Activated T-helper 2 cell treated with anti-CD3 and anti-CD28 coated beads, Interferon-gamma antibody, Interleukin-2, Interleukin-4, amounts not matched to agents 10 μg/mL and 5 μg/mL and 100 μg/mL, durations not matched to agents 14 hours and 24 hours and 36 hours (primary cell): ENCODE results near the gene AGPS. TPM values are rescaled to one million over a fixed set of nuclear protein-coding genes. Genes with fewer than 3 reads are reported as not detected.
"Not testable (repeated sequence)": the region's sequence is repeated elsewhere in the genome, so short reads cannot be mapped to it uniquely, and the experiment has no call there.

Experiments
- DNase-seq: peaks from one replicate; pipeline ENCODE4 v3.0.0; 2021; ENCODE audit warnings: low spot score
- H3K27ac Mint-ChIP-seq: one replicate; pipeline ENCODE4 v1.8.0; 2021; ENCODE audit warnings: mixed read lengths
- H3K27me3 Mint-ChIP-seq: one replicate; pipeline ENCODE4 v1.8.0; 2021; ENCODE audit warnings: low read depth, mixed read lengths
- H3K36me3 Mint-ChIP-seq: one replicate; pipeline ENCODE4 v1.8.0; 2021; ENCODE audit warnings: low read depth, mixed read lengths
- H3K4me1 Mint-ChIP-seq: one replicate; pipeline ENCODE4 v1.8.0; 2021; ENCODE audit warnings: low read depth, mixed read lengths
- H3K4me3 Mint-ChIP-seq: one replicate; pipeline ENCODE4 v1.8.0; 2021; ENCODE audit warnings: low read depth, mild to moderate bottlenecking, moderate library complexity, mixed read lengths
- H3K9me3 Mint-ChIP-seq: one replicate; pipeline ENCODE4 v1.8.0; 2021; ENCODE audit warnings: mixed read lengths
- intact Hi-C: fragments of 100-400 bp; cut with micrococcal nuclease; formaldehyde crosslinking; loops from one replicate; pipeline ENCODE4 v1.15.1; 2023
- total RNA-seq: library from RNA; stranded (reverse); gene quantifications from 2 replicates; pipeline ENCODE4 v1.2.3, GENCODE V29; 2022

Gene AGPS
- total RNA-seq, 1 donor from 2014 or later: 70.4 TPM

DNA sequence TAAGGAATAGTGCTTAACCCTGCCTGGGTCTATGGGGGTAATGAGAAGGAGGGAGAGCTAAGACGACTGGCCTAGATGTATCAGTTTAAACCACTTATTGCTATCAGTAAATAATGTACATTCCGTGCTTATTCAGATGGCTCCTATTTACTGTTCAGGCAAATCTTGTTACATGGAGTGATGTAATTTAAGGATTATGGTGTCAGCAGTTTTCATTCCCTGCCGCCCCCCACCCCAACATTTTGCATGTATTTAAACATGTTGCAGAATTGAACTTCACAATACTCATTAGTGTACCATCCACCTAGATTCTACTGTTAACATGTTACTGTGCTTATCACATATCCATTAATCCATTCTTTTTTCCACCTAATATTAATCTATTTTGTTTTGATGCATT lies 11.7 kb downstream of the AGPS start:
- Mint-ChIP-seq H3K9me3 (peaks cover under 1% of the 10 kb centered on the region), H3K4me3 (no peak overlapping the region), H3K4me1 (peaks cover 32% of the 10 kb centered on the region), H3K27me3 (no peaks in the 10 kb centered on the region), H3K27ac (no peak overlapping the region), H3K36me3 (peaks cover 33% of the 10 kb centered on the region)
- no peak for DNase-seq
- intact Hi-C loops: no loop called here

DNA sequence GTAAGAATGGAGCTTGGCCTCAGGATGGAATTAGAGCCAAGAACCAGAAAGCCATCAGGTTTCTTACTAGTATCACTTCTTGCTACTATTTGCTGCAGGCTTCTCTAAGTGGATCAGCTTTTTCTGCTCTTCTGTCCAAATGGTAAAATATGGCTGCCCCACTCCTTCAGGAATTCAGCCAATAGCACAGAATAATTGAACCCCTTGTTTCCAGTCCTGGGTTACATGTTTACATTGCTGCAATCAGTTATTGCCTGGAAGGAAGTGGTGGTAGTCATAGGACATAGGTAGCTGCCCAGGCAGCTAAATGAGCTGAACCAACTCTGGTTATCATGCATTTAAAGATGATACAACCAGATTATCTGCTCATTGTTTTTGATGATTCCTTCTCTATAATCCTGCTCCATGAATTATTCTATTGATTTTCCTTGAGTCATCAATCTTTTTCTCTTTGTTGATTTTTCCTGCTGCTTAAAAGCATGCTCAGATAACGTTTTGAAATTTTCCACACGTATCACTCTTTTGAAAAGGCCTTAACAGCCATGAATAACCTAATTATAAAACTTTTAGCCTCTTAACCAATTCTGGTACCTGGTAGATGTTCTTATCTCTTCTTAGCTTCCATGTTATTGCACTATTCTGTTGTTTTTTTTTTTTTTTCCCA lies 12.6 kb downstream of the AGPS start:
- peaks cover 37% of the 10 kb centered on the region for H3K36me3 Mint-ChIP-seq

DNA sequence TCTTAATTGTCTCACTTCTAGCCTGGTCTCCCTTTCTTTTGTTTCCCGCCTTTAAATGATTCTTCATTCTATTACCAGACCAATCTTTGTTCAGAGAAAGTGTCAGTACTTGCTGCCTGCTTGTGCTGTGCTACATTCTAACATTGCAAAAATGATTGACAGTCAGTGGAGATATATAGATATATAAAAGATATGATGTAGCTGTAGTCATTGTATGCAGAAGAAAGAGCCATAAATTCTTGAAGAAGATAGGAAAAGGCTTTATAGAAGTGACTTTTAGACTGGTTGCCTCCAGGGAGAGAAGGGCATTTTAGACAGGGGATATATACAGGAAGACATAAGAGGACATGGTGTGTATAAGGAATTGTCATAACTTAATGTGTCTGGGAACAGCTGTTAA lies 13.6 kb downstream of the AGPS start:
- H3K27me3 Mint-ChIP-seq: no peaks in the 10 kb centered on the region
- H3K4me3 Mint-ChIP-seq: no peak overlapping the region
- H3K27ac Mint-ChIP-seq: no peak overlapping the region
- H3K9me3 Mint-ChIP-seq: peaks cover 5% of the 10 kb centered on the region
- H3K36me3 Mint-ChIP-seq: peaks cover 39% of the 10 kb centered on the region
- no peak for DNase-seq
- intact Hi-C loops: no loop called here
- peaks cover 21% of the 10 kb centered on the region for H3K4me1 Mint-ChIP-seq

More for the DNA sequence above, 12.6 kb downstream of the AGPS start:
- Mint-ChIP-seq H3K4me1 (peaks cover 26% of the 10 kb centered on the region), H3K27me3 (no peaks in the 10 kb centered on the region), H3K4me3 (no peak overlapping the region), H3K27ac (no peak overlapping the region), H3K9me3 (peaks cover 5% of the 10 kb centered on the region)
- no peak for DNase-seq
- intact Hi-C loops: no loop called here

DNA sequence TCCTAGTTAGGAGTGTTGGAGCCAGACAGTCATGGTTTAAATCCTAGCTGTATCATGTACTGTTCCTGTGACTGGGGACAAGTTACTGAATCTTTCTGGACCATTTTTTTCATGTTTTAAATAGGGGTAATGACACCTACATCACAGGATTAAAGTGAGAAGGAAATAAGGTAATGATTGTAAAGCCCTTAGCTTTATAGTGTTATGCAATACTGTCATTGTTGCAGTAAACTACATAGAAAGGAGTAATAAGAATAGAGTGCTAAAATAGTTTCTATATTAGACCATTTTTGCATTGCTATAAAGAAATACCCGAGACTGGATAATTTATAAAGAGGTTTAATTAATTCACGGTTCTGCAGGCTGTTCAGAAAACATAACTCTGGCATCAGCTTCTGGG lies 14.5 kb downstream of the AGPS start:
- intact Hi-C loops: no loop called here
- H3K4me3 Mint-ChIP-seq: no peak overlapping the region
- peaks cover 46% of the 10 kb centered on the region for H3K36me3 Mint-ChIP-seq
- H3K27me3 Mint-ChIP-seq: no peaks in the 10 kb centered on the region
- H3K4me1 Mint-ChIP-seq: peaks cover 24% of the 10 kb centered on the region
- DNase-seq: no peak
- peaks cover 5% of the 10 kb centered on the region for H3K9me3 Mint-ChIP-seq
- no peak overlapping the region for H3K27ac Mint-ChIP-seq

DNA sequence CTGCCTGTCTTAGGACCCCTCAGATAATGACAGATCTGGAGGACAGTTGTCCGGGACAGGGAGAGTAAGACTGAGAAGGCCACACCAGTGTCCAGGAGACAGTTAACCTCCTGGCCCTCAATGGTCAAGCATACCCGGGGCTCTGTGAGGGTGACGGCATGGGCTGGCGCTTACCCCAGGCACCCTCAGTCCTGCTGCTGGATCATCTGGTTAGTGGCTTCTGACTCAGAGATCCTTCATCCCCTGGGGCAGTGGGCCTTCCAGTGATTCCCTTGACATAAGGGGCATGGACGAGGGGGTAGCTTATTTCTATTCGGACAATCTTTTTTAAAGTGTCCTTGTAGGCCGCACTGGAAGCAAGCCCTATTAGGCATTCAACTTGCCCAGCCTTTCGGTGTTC lies 18.1 kb downstream of the AGPS start:
- not testable (repeated sequence) for DNase-seq, H3K27me3 Mint-ChIP-seq, H3K4me3 Mint-ChIP-seq, H3K9me3 Mint-ChIP-seq, H3K27ac Mint-ChIP-seq
- Mint-ChIP-seq H3K4me1 (peaks cover 31% of the 10 kb centered on the region), H3K36me3 (peaks cover 42% of the 10 kb centered on the region)
- intact Hi-C loops: loop anchor here (10.0 kb wide), 1 partner anchor 314 kb away; no protein-coding TSS in a partner anchor

DNA sequence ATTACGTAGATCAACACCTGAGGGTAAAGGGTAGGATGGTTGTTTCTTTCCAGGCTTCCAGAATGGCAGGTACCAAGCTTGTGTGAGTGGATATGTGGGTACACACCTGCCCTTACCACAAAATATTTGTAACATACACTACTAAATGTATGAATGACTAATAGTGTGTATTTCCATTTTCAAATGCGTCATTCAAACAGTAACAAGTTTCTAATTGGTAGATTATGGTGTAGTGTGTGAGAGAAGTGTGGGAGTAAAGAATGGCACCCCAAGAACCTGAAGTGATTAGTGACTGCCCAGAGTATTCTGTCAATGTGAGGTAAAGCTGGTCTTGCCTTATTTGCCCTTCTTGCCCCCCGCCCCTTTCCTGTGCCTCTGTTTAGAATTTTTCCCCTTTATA lies 21.1 kb downstream of the AGPS start:
- Mint-ChIP-seq H3K4me3 (no peak overlapping the region), H3K27ac (no peak overlapping the region), H3K27me3 (no peaks in the 10 kb centered on the region), H3K4me1 (peaks cover 26% of the 10 kb centered on the region), H3K36me3 (peaks cover 23% of the 10 kb centered on the region), H3K9me3 (peaks cover 5% of the 10 kb centered on the region)
- intact Hi-C loops: loop anchor here (10.0 kb wide), 1 partner anchor 311 kb away; no protein-coding TSS in a partner anchor
- DNase-seq: no peak

DNA sequence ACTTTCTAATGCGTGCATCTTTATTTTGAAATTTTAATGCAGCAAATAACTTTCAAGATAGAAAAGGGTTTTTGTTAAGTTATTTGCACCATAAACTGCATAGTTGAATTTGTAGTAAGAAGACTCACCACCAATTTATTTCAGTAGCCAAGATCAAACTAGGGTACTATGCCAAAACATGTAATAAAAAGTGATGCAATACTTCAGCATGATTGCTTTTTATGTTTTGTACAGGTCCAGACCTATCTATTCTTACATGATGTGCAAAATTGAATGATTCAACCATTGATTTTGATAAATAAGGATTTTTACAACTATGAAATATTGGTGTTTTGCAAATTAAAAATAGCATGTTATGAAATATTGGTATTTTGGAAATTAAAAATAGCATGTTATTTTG lies 26.7 kb downstream of the AGPS start:
- intact Hi-C loops: loop anchor here (10.0 kb wide), 1 partner anchor 306 kb away; no protein-coding TSS in a partner anchor
- H3K36me3 Mint-ChIP-seq: peaks cover 21% of the 10 kb centered on the region
- H3K4me3 Mint-ChIP-seq: no peak overlapping the region
- no peak overlapping the region for H3K27ac Mint-ChIP-seq
- peaks cover 28% of the 10 kb centered on the region for H3K4me1 Mint-ChIP-seq
- H3K9me3 Mint-ChIP-seq: no peaks in the 10 kb centered on the region
- H3K27me3 Mint-ChIP-seq: no peaks in the 10 kb centered on the region
- DNase-seq: no peak

DNA sequence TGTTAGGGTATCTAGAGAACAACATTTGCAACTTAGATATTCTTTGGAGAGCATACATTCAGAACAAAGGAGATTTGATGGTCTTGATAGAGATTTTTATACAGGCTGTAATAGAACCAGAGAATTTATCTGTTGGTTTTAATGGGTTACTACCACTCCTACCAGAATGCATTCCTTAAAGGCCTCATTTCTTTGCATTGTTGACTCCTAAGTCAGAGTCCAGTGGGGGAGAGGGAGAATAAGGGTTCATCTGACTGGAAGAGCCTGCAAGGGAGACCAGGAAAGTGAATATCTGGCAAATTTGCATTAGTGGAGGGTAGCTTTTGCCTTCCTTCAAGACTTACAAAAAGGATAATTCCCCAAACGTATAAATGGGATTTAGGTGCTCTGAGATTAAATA lies 29.7 kb downstream of the AGPS start:
- peaks cover 45% of the 10 kb centered on the region for H3K36me3 Mint-ChIP-seq
- H3K9me3 Mint-ChIP-seq: peaks cover 26% of the 10 kb centered on the region
- H3K27ac Mint-ChIP-seq: no peak overlapping the region
- no peak for DNase-seq
- intact Hi-C loops: no loop called here
- no peaks in the 10 kb centered on the region for H3K27me3 Mint-ChIP-seq
- peaks cover 20% of the 10 kb centered on the region for H3K4me1 Mint-ChIP-seq
- no peak overlapping the region for H3K4me3 Mint-ChIP-seq

DNA sequence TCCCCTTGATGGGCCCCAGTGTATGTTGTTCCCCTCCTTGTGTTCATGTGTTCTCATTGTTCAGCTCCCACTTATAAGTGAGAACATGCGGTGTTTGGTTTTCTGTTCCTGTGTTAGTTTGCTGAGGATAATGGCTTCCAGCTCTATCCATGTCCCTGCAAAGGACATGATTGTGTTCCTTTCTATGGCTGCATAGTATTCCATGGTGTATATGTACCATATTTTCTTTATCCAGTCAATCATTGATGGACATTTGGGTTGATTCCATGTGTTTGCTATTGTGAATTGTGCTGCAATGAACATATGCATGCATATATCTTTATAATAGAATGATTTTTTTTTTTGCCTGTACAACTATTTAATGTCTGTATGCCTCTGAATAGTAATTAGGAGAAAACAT lies 31.5 kb downstream of the AGPS start:
- H3K9me3 Mint-ChIP-seq: peaks cover 44% of the 10 kb centered on the region
- H3K27ac Mint-ChIP-seq, intact Hi-C loops, DNase-seq, H3K27me3 Mint-ChIP-seq, H3K4me3 Mint-ChIP-seq: not testable (repeated sequence)
- peaks cover 16% of the 10 kb centered on the region for H3K4me1 Mint-ChIP-seq
- peaks cover 64% of the 10 kb centered on the region for H3K36me3 Mint-ChIP-seq

DNA sequence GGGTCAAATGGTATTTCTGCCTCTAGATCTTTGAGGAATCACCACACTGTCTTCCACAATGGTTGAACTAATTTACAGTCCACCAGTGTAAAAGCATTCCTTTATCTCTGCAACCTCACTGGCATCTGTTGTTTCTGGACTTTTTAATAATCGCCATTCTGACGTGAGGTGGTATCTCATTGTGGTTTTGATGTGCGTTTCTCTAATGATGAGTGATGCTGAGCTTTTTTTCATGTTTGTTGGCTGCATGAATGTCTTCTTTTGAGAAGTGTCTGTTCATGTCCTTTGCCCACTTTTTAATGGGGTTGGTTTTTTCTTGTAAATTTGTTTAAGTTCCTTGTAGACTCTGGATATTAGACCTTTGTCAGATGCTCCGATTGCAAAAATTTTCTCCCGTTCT lies 32.0 kb downstream of the AGPS start:
- H3K4me3 Mint-ChIP-seq, H3K27ac Mint-ChIP-seq, H3K27me3 Mint-ChIP-seq, intact Hi-C loops, DNase-seq: not testable (repeated sequence)
- peaks cover 48% of the 10 kb centered on the region for H3K9me3 Mint-ChIP-seq
- peaks cover 69% of the 10 kb centered on the region for H3K36me3 Mint-ChIP-seq
- peaks cover 11% of the 10 kb centered on the region for H3K4me1 Mint-ChIP-seq

DNA sequence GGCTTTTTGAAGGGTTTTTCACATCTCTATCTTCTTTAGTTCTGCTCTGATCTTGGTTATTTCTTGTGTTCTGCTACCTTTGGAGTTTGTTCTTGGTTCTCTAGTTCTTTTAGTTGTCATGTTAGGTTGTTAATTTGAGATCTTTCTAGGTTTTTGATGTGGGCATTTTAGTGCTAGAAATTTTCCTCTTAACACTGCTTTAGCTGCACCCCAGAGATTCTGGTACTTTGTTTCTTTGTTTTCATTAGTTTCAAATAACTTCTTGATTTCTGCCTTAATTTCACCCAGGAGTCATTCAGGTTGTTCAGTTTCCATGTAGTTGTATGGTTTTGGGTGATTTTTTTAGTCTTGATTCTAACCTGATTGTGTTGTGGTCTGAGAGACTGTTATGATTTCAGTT lies 34.7 kb downstream of the AGPS start:
- Mint-ChIP-seq H3K9me3 (peaks cover 67% of the 10 kb centered on the region), H3K27ac (no peak overlapping the region), H3K27me3 (no peaks in the 10 kb centered on the region), H3K4me3 (no peak overlapping the region), H3K36me3 (peaks cover 84% of the 10 kb centered on the region), H3K4me1 (peaks cover 6% of the 10 kb centered on the region)
- intact Hi-C loops: no loop called here
- no peak for DNase-seq

DNA sequence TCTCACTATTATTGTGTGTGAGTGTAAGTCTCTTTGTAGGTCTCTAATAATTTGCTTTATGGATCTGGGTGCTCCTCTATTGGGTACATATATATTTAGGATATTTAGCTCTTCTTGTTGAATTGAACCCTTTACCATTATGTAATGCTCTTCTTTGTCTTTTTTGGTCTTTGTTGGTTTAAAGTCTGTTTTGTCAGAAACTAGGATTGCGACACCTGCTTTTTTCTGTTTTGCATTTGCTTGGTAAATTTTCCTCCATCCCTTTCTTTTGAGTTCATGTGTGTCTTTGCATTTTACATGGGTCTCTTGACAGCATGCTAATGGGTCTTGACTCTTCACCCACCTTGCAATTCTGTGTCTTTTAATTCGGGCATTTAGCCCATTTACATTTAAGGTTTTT lies 35.4 kb downstream of the AGPS start:
- H3K9me3 Mint-ChIP-seq: peaks cover 74% of the 10 kb centered on the region
- H3K4me3 Mint-ChIP-seq, intact Hi-C loops: not testable (repeated sequence)

DNA sequence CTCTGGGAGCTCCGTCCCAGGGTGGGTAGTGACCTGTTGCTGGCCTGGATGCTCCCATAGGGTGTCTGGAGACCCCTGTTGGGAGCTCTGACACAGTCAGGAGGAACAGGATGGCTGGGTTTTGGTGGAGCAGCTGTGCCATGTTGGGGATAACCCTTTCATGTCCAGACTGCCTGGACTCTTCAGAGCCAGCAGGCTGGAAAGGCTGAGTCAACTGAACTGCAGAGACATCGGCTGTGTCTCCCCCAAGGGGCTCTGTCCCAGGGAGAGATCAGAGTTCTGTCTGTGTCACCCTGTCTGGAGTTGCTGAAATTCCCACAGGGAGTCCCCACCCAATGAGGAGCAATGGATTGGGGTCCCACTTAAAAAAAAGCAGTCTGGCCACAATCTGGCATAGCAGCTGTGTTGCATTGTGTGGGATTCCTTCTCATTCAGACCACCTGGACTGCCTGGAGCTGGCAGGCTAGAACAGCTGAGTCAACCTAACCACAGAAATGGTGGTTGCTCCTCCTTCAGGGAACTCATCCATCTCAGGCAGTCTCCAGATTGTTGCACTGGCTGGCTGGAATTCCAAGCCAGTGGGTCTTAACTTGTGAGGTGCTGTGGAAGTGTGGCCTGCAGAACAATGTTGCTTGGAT lies 37.2 kb downstream of the AGPS start:
- no peak overlapping the region for H3K27ac Mint-ChIP-seq
- H3K4me1 Mint-ChIP-seq: peaks cover 6% of the 10 kb centered on the region
- peaks cover 93% of the 10 kb centered on the region for H3K36me3 Mint-ChIP-seq
- H3K4me3 Mint-ChIP-seq: no peak overlapping the region
- intact Hi-C loops: no loop called here
- H3K9me3 Mint-ChIP-seq: peaks cover 83% of the 10 kb centered on the region
- no peak for DNase-seq
- H3K27me3 Mint-ChIP-seq: no peaks in the 10 kb centered on the region

More for the DNA sequence above, 35.4 kb downstream of the AGPS start:
- H3K27ac Mint-ChIP-seq, DNase-seq, H3K4me1 Mint-ChIP-seq, H3K27me3 Mint-ChIP-seq: not testable (repeated sequence)
- H3K36me3 Mint-ChIP-seq: peaks cover 89% of the 10 kb centered on the region
